ENCODE measurements around the gene HAUS3.

DNA sequence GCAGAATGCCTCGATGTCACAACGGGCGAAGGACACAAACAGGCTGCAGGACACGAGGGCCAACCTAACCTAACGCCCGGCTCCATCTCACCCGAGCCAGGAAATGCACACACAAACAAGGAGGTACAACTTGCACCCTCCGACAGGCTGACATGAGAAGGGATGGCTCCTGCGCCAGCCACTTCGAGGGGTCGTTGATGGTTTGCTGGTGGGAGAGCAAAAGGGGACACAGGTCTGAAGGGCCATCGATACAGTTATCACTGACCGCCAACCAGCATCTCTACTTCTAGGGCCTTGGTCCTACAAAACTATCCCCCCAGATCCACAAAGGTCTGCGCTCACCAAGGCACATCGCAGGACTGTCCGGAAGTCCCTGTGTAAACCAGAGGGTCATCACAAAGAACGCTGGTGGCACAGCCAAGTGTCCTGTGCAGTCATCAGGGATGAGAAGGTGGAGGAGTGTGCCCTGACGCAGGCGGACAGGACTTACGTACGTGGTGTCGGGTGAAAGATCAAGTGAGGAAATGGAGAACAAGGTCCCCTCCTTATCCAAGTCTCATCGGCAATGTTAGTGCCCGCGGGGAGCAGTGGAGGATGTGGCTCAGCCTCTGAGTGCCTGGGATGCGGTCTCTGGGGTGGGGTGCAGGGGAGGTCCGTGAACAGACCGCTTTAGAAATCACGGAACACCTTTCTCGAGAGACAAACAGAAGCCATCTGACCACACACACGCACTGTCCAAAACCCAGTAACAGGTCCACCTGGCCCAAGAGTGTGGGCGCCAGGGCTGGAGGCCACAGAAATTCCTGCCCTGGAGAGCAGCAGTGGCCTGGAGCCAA lies 13.0 kb upstream of the HAUS3 start:
- no peak for TF ChIP-seq POLR2A (IDR thresholded peaks at IDR 0.05; ENCODE audit: low read depth, low read length)
- no peak for TF ChIP-seq POLR2AphosphoS5 (IDR thresholded peaks at IDR 0.05; ENCODE audit: low read depth, low read length)
